NCI-H82 treated with DMSO at 0.1 percent for 48 hours (cell line): Measurements from ENCODE around the gene PDCD1.
"Not testable (repeated sequence)": the region's sequence is repeated elsewhere in the genome, so short reads cannot be mapped to it uniquely, and the experiment has no call there.

Experiments used
- DNase-seq: peaks from one replicate; lab custom pipeline; 2025; ENCODE audit not compliant: unreplicated experiment; lab: John Stamatoyannopoulos, UW

Gene PDCD1

DNA sequence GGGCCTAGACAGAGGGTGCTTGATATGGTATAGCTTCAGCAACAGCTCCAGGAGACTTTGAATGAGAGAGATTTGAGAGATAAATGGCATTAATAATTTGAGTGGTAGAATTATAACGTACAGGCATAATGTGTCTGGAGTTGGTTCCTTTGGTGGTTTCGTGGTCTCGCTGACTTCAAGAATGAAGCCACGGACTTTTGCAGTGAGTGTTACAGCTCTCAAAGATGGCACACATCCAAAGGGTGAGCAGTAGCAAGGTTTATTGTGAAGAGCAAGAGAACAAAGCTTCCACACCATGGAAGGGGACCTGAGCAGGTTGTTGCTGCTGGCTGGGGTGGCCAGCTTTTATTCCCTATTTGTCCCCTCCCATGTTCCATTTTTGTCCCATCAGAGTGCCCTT is 23.1 kb downstream of the PDCD1 start:
- DNase-seq, result no peak

DNA sequence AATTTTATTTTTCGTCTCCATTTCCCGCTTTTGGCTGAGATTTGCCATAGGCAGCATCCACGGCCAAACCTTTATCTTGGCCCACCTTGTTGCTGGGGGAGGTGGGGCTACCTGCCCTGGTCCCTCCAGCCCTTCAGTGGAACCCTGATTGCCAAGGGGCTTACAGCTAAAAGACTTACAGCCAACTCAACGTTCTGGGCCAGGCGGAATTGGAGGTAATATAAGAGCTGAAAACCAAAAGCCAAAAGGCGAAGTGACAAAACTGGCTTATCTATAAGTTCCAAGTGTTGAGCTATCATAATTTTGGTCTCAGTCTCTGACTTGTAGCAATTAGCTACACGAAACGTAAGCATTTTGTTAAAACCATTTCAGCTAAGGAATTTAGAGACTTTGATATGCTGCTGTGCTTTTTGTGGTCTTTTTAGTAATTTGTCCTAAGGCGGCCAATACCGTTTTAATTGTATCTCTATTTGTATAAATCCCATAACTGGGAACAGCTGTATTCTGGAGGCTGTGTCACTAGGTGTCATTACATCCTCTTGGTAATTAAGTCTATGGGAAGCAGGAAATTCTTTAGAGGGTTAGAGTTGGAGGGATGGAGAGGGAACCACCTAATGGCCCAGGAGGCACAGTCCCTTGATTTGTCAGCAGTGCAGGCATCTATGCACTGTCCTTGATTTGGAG is 24.0 kb downstream of the PDCD1 start:
- no peak for DNase-seq

DNA sequence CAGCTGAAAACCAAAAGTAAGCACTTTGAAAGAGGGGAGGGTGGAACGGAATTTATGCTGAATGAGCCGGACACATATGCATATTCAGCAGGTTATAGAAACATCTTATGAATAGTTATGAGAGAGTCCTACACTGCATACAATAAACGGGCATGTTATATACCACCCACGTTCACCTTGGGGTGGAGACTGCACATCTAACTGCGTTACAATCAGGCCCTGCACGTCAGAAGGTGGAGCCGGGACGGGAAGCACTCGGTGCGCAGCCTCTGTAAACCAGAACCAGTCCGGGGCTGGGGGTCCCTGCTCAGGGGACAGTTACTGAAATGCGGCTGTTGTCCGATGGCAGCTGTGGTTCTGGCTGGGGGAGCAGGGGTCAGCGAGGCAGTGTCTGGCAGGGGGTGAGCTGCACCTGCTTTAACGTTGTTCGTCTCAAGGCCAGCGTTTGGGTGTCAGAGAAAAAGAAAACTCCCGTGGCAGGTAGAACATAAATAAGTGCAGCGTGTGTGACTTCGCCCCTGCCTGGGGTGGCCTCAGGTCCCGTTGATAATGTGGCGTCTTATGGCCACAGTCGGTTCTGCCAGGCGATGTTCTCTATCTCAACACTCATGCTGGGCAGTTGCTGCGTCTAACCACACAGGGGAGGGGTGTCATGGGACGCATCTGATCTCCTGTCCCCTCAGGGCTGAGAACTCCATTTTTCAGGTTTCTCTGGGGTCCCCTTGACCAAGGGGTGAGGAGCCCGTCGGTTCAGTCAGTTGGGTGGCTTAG is 24.8 kb downstream of the PDCD1 start:
- not testable (repeated sequence) for DNase-seq

DNA sequence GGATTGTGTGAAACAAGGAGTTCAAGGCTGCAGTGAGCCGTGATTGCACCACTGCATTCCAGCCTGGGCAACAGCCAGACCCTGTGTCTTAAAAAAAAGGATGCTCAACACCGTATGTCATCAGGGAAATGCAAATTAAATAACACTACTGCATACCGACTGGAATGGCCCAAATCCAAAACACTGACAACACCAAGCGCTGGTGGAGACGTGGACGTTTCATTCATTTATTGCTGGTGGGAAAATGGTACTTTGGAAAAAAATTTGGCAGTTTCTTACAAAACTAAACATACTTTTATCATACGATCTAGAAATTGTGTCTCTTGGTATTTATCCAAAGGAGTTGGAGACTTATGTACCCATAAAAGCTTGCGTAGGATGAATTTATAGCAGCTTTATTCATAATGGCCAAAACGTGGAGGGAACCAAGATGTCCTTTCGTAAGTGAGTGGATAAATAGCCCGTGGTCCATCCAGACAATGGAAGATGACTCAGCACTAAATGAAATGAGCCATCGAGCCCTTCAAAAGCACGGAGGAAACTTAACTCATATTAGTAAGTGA is 25.5 kb downstream of the PDCD1 start:
- no peak for DNase-seq

DNA sequence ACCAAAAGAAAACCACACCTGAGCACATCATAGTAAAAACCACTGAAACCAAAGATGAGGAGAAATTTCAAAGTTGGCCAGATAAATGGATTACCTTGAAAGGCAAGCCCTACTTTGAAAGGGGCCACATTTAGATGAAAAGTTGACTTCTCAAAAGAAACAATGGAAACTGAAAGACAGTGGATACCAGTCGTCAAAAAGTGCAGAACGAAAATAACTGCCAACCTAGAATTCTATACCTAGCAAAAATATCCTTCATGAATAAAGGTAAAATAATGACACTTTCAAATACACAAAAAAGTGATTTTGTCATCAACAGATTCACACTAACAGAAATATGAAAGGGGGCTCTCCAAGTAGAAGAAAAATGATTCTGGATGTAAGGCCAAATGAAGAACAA is 31.3 kb downstream of the PDCD1 start:
- DNase-seq, result no peak

DNA sequence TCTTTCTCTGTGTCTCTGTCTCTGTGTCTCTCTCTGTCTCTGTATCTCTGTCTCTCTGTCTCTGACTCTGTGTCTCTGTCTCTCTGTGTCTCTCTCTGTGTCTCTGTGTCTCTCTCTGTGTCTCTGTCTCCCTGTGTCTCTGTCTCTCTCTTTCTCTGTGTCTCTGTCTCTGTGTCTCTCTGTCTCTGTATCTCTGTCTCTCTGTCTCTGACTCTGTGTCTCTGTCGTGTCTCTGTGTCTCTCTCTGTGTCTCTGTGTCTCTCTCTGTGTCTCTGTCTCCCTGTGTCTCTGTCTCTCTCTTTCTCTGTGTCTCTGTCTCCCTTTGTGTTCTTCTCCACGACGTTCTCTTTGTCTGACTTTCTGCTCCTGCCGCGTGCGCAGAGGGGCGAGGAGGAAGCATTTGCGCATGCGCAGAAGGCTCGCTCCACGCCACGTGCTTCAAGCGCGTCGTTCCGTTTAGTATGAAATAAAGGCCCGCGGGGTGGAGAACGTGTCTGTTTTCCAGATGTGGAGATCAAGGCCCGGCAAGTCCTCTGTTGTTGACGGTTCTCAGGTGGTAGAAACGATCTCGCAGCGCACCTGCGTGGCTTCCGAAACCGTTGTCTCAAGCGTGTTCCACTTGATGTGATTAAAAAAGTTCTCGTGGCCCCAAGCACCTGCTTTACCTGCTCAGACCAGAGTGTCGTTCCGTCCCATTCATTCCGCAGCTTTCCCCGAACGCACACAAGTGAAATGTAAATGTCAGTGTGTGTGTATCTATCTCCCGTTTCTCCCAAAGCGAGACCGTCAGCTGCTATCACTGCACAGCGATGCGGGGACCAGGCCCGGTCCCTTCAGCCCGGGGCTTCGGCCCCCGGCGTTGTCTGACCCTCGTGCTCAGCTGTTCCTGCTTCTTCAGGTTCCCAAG is 34.9 kb downstream of the PDCD1 start:
- DNase-seq, result not testable (repeated sequence)

DNA sequence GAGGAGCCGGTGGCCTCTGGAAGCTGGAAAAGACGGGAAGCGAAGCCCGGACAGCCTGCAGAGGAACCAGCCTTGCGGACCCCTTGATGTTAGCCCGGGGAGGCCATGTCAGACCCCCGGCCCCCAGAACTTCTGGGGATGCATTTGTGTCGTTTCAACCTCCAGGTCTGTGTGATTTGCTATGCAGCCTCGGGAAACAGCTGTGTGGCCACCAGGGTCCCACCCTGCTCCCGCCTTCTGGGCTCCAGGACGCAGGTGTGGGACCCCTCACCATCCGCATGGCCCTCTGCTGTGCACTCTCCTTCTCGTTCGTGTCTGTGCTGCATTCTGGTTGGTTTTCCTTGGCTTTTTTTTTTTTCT is 36.5 kb downstream of the PDCD1 start:
- DNase-seq, result no peak

DNA sequence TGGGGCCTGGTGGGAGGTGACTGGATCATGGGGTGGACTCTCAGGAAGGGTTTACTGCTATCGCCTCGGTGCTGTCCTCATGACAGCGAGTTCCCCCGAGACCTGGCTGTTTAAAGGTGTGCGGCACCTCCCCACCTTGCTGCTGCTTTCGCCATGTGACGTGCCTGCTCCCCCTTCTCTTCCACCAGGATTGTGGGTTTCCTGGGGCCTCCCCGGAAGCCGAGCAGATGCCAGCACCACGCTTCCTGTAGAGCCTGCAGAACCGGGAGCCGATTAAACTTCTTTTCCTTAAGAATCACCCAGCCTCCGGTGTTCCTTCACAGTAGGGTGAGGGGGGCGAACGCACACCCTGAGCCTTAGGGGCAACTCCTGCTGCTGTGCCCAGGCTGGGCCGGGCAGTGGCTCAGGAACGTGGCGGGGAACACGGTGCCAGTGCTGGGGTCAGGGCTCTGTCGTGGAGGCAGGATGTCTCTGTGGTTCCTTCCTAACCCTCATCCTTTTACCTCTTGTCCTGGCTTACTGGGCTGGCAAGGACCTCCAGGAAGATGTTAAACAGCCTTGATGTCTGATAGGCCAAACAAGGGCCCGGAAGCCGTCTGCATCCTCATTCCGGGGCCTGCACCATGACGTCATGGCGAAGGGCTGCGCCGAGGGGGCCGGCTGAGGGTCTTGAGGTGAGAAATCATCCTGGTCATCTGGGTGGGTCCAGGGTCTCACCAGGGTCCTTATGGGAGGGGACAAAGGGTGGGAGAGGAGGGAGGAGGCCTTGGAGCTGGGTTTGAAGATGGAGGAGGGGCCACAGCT is 37.0 kb downstream of the PDCD1 start:
- DNase-seq, result no peak

DNA sequence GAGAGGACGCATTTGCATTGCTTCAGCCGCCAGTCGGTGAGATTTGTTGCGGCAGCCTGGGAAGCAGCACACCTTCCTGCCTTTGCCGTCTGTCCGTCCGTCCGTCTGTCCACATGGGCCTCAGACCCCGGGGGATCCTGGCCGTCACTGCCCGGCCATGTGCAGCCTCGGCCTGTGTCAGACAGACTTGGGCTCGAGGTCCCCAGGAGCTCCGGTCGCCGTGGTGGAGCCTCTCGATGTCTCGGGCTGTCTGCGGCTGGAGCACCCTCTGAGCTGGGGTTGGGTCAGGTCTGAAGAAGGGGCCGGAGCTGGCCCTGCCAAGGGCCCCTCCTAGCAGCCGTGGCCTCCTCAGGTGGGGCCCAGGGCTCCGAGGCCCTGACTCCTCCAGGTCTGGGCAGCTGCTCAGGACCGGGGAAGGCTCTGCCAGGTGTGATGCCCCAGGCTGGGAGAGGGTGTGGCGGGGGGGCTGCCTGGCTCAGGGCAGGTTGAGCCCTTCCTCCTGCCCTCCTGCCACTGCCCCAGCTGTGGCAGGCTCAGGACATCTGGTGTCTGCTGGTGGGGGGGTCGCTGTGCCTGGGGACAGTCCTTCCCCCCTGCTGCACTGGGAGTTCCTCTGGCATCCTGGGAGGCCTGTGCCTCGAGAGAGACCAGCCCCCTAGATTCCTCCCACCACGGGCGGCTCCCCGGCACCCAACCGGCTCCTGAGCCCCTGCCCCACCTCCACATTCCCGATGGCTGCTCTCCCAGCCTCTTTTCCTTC is 37.9 kb downstream of the PDCD1 start:
- DNase-seq, result no peak

DNA sequence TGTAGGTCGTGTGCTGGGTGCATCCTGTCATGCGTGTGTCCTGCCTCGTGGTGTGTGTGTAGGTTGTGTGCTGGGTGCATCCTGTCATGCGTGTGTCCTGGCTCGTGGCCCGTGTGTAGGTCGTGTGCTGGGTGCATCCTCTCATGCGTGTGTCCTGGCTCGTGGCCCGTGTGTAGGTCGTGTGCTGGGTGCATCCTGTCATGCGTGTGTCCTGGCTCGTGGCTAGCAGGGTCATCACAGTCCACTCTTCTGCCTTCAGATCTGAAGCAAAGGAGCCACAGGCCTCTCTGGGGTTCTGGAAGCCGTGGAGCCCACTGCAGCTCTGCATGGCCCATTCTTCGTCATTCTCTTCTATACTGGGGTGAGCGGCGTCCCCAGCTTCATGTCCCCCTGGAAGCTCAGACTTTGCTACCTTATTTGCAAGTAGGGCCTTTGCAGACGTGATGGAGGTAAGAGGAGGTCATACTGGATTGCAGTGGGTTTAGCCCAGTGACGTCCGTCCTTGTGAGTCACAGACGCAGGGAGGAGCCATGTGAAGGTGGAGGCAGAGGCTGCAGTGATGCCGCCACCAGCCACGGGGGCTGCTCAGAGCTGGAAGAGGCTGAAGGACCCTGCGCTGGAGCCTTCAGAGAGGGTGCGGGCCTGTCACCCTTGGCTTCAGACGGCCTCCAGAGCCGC is 38.6 kb downstream of the PDCD1 start:
- not testable (repeated sequence) for DNase-seq

DNA sequence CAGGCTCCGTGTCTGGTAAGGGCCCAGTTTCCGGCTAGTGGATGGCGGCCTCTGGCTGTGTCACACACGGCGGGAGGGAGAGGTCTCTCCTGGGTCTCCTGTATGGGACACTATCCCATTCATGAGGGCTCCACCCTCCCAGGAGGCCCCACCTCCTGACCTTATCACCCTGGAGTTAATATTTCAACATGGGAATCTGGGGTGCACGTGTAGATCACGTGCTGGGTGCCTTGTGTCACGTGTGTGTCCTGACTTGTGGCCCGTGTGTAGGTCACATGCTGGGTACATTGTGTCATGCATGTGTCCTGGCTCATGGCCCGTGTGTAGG is 39.8 kb downstream of the PDCD1 start:
- DNase-seq, result no peak

DNA sequence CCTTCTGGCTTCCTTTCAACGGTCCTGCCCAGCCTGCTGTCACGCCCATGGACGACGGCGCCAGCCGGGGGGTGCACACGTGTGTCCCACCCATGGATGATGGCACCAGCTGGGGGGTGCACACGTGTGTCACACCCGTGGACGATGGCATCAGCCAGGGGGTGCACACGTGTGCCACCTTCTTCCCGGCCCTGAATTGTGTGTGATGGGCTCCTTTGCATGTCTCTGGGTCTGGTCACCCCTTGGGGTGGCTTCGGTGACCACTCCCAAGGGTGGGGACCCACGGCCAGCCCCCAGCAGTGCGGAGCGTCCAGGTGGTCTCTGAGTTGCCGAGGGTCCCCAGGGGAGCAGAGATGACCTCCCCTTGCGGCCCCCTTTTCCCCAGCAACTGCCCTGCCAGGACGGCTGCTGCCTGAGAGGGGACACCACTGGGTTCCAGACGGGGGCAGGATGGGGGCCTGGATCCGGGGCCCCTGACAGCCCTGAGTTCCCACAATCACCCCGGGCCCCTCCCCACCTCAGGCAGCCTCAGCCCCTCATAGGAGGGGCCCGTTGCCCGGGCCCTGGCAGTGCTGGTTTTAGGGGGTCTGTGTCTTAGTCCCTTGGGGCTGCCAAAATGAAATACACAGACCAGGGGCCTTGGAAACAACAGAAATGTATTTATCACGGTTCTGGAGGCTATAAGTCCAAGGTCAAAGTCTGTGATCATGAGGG is 40.3 kb downstream of the PDCD1 start:
- no peak for DNase-seq

DNA sequence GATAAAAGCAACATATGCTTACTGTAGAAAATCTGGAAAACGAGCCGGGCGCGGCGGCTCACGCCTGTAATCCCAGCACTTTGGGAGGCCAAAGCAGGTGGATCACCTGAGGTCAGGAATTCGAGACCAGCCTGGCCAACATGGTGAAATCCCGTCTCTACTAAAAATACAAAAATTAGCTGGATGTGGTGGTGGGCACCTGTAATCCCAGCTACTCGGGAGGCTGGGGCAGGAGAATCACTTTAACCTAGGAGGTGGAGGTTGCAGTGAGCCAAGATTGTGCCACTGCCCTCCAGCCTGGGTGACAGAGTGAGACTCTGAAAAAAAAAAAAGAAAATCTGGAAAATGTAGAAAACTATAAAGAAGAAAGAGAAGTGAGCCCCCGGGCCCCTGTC is 40.9 kb downstream of the PDCD1 start:
- DNase-seq, result not testable (repeated sequence)

DNA sequence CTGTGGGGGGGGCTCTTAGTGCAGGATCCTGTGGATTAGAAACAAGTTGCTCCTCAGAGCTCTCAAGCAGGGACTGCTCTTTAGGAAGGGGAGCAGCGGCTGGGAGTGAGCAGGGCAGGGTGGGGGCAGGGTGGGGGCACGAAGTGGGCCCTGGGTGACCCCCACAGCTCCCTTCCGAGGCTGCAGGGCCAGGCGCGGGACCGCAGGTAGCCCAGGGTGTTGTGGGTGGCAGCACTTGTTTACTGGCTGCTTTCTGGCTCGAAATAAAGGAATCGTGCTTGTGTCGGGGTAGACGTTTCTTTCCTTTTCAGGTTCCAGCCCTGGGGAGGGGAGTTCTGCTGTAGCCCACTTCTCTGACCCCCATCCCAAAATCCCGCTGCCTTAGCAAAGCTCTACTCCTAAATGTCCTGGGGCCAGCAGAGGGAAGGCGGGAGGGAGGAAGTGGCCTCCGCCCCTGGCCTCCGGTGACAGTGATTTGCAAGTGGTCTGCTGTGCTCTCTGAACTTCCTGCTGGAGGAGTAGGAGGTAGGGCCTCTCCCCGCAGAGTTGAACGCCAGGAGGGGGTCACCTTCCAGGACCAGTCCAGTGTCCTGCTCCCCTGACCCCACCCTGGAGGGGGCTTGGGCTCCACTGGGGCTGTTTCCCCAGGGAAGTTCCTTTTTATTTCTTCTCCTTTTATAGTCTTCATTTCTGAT is 41.4 kb downstream of the PDCD1 start:
- DNase-seq, result no peak

DNA sequence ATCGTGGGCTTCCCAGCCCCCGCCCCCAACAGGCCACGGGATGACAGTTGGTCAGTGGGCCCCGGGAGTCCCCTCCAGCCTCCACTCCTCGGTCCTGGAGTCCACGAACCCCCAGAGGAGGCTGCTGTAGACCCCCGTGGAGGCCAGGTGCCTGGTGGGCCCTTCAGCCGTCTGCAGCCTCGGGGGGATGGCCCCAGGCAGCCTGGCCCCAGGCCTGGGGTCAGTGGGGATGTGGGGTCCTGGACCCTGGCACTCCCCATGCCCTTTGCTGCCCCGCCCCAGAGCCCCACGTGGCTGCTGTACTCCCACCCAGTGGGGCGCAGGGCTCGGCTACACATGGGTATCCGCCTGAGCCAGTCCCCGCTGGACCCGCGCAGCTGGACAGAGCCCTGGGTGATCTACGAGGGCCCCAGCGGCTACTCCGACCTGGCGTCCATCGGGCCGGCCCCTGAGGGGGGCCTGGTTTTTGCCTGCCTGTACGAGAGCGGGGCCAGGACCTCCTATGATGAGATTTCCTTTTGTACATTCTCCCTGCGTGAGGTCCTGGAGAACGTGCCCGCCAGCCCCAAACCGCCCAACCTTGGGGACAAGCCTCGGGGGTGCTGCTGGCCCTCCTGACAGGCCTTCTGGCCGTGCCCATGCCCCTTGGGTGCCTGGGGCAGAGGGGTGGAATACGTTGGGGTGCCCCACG is 42.1 kb downstream of the PDCD1 start:
- DNase-seq, result no peak

DNA sequence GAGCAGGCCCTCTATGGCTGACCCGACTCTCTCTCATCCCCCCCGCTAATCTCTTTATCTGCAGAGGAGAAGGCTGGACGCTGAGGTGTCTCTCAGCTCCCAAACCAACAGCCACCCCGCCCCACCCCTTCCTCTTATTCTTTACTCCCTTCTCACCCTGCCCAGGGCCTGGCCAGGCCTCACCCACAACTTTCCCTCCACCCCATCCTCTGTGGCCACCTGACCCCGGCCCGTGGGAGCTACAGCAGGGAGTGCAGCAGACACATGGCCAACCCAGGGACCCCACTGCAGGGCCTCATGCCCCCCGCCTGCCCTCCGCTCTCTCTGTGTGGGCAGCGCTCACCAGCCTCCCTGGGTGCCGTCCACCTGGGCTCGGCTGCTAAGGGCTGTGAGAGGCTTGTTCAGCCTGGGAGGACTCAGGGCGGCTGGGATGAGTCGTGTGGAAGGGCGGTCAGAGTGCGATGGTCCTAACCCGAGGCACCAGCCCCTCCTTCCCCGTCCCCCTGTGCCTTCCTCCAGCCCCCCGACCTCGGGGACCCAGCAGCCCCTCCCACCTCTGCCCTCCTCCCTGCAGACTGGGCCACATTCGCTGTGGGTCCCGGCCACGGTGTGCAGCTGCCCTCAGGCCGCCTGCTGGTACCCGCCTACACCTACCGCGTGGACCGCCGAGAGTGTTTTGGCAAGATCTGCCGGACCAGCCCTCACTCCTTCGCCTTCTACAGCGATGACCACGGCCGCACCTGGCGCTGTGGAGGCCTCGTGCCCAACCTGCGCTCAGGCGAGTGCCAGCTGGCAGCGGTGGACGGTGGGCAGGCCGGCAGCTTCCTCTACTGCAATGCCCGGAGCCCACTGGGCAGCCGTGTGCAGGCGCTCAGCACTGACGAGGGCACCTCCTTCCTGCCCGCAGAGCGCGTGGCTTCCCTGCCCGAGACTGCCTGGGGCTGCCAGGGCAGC is 42.9 kb downstream of the PDCD1 start:
- DNase-seq, result no peak
